ENCODE measurements around the gene COX7B2. TPM values are rescaled to one million over a fixed set of nuclear protein-coding genes. Genes with fewer than 3 reads are reported as not detected.

COX7B2 gene
- total RNA-seq, 1 experiment from 2014 or later, result not detected

DNA sequence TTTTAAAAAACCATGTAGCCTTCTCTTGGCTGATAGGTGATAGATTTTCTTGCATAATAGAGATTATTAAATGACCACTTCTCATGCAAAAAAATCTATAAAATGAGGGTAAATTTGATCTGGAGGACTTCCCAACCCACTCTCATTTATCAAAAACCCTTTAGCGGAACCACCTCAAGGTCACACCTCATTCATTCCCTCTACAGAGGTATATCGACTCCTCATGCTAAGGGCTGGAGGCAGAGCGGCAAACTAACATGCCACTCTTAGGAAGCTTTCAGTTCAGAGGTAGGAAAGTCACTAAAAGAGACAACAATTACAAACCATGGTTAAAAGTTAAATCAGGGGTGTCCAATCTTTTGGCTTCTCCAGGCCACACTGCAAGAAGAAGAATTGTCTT, 90.0 kb downstream of the COX7B2 start (continued):
- TF ChIP-seq, protein P1, sequence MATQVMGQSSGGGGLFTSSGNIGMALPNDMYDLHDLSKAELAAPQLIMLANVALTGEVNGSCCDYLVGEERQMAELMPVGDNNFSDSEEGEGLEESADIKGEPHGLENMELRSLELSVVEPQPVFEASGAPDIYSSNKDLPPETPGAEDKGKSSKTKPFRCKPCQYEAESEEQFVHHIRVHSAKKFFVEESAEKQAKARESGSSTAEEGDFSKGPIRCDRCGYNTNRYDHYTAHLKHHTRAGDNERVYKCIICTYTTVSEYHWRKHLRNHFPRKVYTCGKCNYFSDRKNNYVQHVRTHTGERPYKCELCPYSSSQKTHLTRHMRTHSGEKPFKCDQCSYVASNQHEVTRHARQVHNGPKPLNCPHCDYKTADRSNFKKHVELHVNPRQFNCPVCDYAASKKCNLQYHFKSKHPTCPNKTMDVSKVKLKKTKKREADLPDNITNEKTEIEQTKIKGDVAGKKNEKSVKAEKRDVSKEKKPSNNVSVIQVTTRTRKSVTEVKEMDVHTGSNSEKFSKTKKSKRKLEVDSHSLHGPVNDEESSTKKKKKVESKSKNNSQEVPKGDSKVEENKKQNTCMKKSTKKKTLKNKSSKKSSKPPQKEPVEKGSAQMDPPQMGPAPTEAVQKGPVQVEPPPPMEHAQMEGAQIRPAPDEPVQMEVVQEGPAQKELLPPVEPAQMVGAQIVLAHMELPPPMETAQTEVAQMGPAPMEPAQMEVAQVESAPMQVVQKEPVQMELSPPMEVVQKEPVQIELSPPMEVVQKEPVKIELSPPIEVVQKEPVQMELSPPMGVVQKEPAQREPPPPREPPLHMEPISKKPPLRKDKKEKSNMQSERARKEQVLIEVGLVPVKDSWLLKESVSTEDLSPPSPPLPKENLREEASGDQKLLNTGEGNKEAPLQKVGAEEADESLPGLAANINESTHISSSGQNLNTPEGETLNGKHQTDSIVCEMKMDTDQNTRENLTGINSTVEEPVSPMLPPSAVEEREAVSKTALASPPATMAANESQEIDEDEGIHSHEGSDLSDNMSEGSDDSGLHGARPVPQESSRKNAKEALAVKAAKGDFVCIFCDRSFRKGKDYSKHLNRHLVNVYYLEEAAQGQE (IDR thresholded peaks at IDR 0.05; ENCODE audit: low read depth), result no peak
- no peak for TF ChIP-seq CEBPB (IDR thresholded peaks at IDR 0.05; ENCODE audit: low read depth)
- no peak for TF ChIP-seq TCF7L2 (IDR thresholded peaks at IDR 0.05; ENCODE audit: borderline replicate concordance, extremely low read depth, insufficient read depth, insufficient read length)
- TF ChIP-seq SIN3A (IDR thresholded peaks at IDR 0.05; ENCODE audit: low read depth), result no peak

DNA sequence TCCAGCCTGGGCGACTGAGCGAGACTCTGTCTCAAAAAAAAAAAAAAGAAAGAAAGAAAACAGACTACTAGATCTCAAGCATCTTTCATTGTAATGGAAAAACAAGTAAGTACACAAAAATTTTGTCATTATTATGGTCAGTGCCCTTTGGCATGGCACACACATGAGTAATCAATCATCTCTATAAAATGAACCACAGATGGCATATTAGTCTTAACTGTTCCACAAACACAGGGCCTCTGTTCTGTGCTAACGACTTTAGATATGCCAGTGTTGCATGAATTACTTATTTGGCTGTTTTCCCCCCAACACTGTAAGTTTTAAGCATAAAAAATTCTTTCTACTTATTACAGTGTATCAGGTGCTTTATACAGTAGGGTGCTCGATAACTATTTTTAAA, 90.4 kb downstream of the COX7B2 start:
- H3K4me1 ChIP-seq (ENCODE audit: control insufficient read depth in 1 of 2, insufficient read depth in 2 of 2, low read length in 2 of 2), result no peaks in the 10 kb centered on the region
- POLR2A ChIA-PET, result no interaction called here
- BruUV-seq (replicated peaks), result no TSS peak
- H3K9me3 ChIP-seq (ENCODE audit: control insufficient read depth in 1 of 2, insufficient read depth in 1 of 2, low read depth in 1 of 2, low read length in 2 of 2), result no peaks in the 10 kb centered on the region
- RAD21 ChIA-PET (ENCODE audit: low non-redundant PET in 1 of 2, low total read pairs in 2 of 2, uncharacterized antibody in 2 of 2, unreplicated experiment in 2 of 2), result no interaction called here
- no peak overlapping the region for H2AFZ ChIP-seq (ENCODE audit: low read depth, low read length, poor library complexity, severe bottlenecking)
- TF ChIP-seq CBX3 (IDR thresholded peaks at IDR 0.05; ENCODE audit: low read depth), result no peak
- no peak for TF ChIP-seq POLR2A (IDR thresholded peaks at IDR 0.05; ENCODE audit: borderline replicate concordance, extremely low read depth, insufficient read depth, insufficient read length)
- TF ChIP-seq SIN3A (IDR thresholded peaks at IDR 0.05; ENCODE audit: low read depth), result no peak
- no peak for TF ChIP-seq EGR1 (IDR thresholded peaks at IDR 0.05; ENCODE audit: low read depth)
- no peak for TF ChIP-seq TCF7L2 (IDR thresholded peaks at IDR 0.05; ENCODE audit: borderline replicate concordance, extremely low read depth, insufficient read depth, insufficient read length)
- no peak for TF ChIP-seq FOSL1 (IDR thresholded peaks at IDR 0.05; ENCODE audit: low read depth)
- TF ChIP-seq, protein P2, sequence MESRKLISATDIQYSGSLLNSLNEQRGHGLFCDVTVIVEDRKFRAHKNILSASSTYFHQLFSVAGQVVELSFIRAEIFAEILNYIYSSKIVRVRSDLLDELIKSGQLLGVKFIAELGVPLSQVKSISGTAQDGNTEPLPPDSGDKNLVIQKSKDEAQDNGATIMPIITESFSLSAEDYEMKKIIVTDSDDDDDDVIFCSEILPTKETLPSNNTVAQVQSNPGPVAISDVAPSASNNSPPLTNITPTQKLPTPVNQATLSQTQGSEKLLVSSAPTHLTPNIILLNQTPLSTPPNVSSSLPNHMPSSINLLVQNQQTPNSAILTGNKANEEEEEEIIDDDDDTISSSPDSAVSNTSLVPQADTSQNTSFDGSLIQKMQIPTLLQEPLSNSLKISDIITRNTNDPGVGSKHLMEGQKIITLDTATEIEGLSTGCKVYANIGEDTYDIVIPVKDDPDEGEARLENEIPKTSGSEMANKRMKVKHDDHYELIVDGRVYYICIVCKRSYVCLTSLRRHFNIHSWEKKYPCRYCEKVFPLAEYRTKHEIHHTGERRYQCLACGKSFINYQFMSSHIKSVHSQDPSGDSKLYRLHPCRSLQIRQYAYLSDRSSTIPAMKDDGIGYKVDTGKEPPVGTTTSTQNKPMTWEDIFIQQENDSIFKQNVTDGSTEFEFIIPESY (IDR thresholded peaks at IDR 0.05; ENCODE audit: extremely low read depth, insufficient replicate concordance, low read length), result no peak
- TF ChIP-seq SRF (IDR thresholded peaks at IDR 0.05; ENCODE audit: low read depth), result no peak
- no peak for TF ChIP-seq YY1 (IDR thresholded peaks at IDR 0.05; ENCODE audit: extremely low read depth, insufficient replicate concordance, low read depth, low read length)
- no peak for TF ChIP-seq POLR2AphosphoS5 (IDR thresholded peaks at IDR 0.05; ENCODE audit: low read depth, low read length)
- no peak for TF ChIP-seq EZH2phosphoT487 (IDR thresholded peaks at IDR 0.05; ENCODE audit: borderline replicate concordance)
- no peak for TF ChIP-seq ELF1 (IDR thresholded peaks at IDR 0.05; ENCODE audit: borderline replicate concordance, low read depth)
- TF ChIP-seq ZNF274 (IDR thresholded peaks at IDR 0.05; ENCODE audit: low read depth, low read length), result no peak
- no peak for TF ChIP-seq EZH2 (IDR thresholded peaks at IDR 0.05)
- DNase-seq (ENCODE audit: low read depth, low spot score) (no peak), ATAC-seq (no peak)
- H3K27ac ChIP-seq (ENCODE audit: low read depth, low read length), result no peak overlapping the region
- H4K20me1 ChIP-seq (ENCODE audit: insufficient read depth), result no peaks in the 10 kb centered on the region
- no peaks in the 10 kb centered on the region for H3K79me2 ChIP-seq (ENCODE audit: insufficient read depth, low read length)
- CTCF ChIA-PET, result no interaction called here
- no peak overlapping the region for H3K4me2 ChIP-seq (ENCODE audit: low read length)
- H3K36me3 ChIP-seq (ENCODE audit: control insufficient read depth in 1 of 2, insufficient read depth in 2 of 2, low read length in 2 of 2), result no peaks in the 10 kb centered on the region
- no peaks in the 10 kb centered on the region for H3K9me2 ChIP-seq (ENCODE audit: insufficient read depth)
- no peaks in the 10 kb centered on the region for H3K27me3 ChIP-seq (ENCODE audit: insufficient read depth, low read length)
- H3K4me3 ChIP-seq (replicated peaks in 1 of 2; ENCODE audit: low read depth in 1 of 2, low read length in 2 of 2), result no peak overlapping the region
- intact Hi-C loops (cut with micrococcal nuclease), result no loop called here
- no peak overlapping the region for H3K9ac ChIP-seq (ENCODE audit: low read length)

Measured in HCT116 (cell line).